ENCODE measurements around the gene APEH.

- TF ChIP-seq POLR2A (IDR thresholded peaks at IDR 0.05) (no peak), CTCF (IDR thresholded peaks at IDR 0.05) (no peak), POLR2AphosphoS5 (IDR thresholded peaks at IDR 0.05) (no peak)
Measured at GRCh38 chr3:49646236-49646635, 27.9 kb upstream of the APEH start.

Data from transverse colon (tissue), 4 donors.